HepG2 (cell line): ENCODE measurements around the gene TTC31. TPM values are rescaled to one million over a fixed set of nuclear protein-coding genes. Genes with fewer than 3 reads are reported as not detected.

Source experiments
- AKAP8 ChIP-seq: sonication (generic); formaldehyde crosslinking; IDR thresholded peaks from 2 replicates; pipeline ENCODE4 v1.5.1; 2020; ENCODE audit warnings: mild to moderate bottlenecking, missing genetic modification reagents
- CBX2 ChIP-seq, 2 experiments: fragments of 200-600 bp in 1 of 2; sonication (generic); formaldehyde crosslinking in 1 of 2; IDR thresholded peaks; 2 replicates each; pipeline versions ENCODE4 v1.7.0 to v1.8.1; 2018 to 2022; ENCODE audit warnings: low read depth in 2 of 2, low read length in 1 of 2, mild to moderate bottlenecking in 1 of 2, missing genetic modification reagents in 1 of 2
- EZH2 ChIP-seq: conservative IDR thresholded peaks from 2 replicates; pipeline ENCODE4 v1.6.1; 2012; ENCODE audit warnings: mild to moderate bottlenecking, low read depth, low read length, moderate library complexity
- FOXA3 ChIP-seq: IDR thresholded peaks from 2 replicates; pipeline ENCODE4 v1.6.1; 2016; ENCODE audit warnings: missing genetic modification reagents, missing compliant biosample characterization
- FOXJ3 ChIP-seq: sonication (generic); formaldehyde crosslinking; IDR thresholded peaks from 2 replicates; pipeline ENCODE4 v1.4.0; 2020; ENCODE audit warnings: missing genetic modification reagents, mild to moderate bottlenecking, borderline replicate concordance
- HIVEP1 ChIP-seq: sonication (generic); formaldehyde crosslinking; IDR thresholded peaks from 2 replicates; pipeline ENCODE4 v1.4.0; 2020; ENCODE audit warnings: mild to moderate bottlenecking, missing genetic modification reagents
- MAF1 ChIP-seq: sonication (generic); formaldehyde crosslinking; IDR thresholded peaks from 2 replicates; pipeline ENCODE4 v1.5.0; 2020; ENCODE audit warnings: missing genetic modification reagents, borderline replicate concordance
- MTF2 ChIP-seq: sonication (generic); formaldehyde crosslinking; IDR thresholded peaks from 2 replicates; pipeline ENCODE4 v1.5.0; 2020; ENCODE audit warnings: missing genetic modification reagents, borderline replicate concordance
- MYC ChIP-seq: sonication (generic); formaldehyde crosslinking; IDR thresholded peaks from 2 replicates; pipeline ENCODE4 v1.9.0; 2021; ENCODE audit warnings: missing genetic modification reagents, borderline replicate concordance
- SMAD3 ChIP-seq: sonication (generic); formaldehyde crosslinking; IDR thresholded peaks from 2 replicates; pipeline ENCODE4 v1.4.0; 2020; ENCODE audit warnings: missing genetic modification reagents
- ZEB1 ChIP-seq: IDR thresholded peaks from 2 replicates; pipeline ENCODE4 v1.6.1; 2012; ENCODE audit warnings: mild to moderate bottlenecking, low read depth, inconsistent platforms; ENCODE audit not compliant: insufficient replicate concordance
- ZFP82 ChIP-seq: sonication (generic); formaldehyde crosslinking; IDR thresholded peaks from 2 replicates; pipeline ENCODE4 v1.5.1; 2020; ENCODE audit warnings: mild to moderate bottlenecking, missing genetic modification reagents, borderline replicate concordance
- ZNF101 ChIP-seq: sonication (generic); formaldehyde crosslinking; IDR thresholded peaks from 2 replicates; pipeline ENCODE4 v1.4.0; 2020; ENCODE audit warnings: mild to moderate bottlenecking, low read depth, missing genetic modification reagents, borderline replicate concordance
- ZNF235 ChIP-seq: sonication (generic); formaldehyde crosslinking; IDR thresholded peaks from 2 replicates; pipeline ENCODE4 v1.8.1; 2023; ENCODE audit warnings: mild to moderate bottlenecking, missing genetic modification reagents, borderline replicate concordance
- ZNF354B ChIP-seq: sonication (generic); formaldehyde crosslinking; IDR thresholded peaks from 2 replicates; pipeline ENCODE4 v1.8.0; 2022; ENCODE audit warnings: mild to moderate bottlenecking, missing genetic modification reagents
- ZNF446 ChIP-seq: sonication (generic); formaldehyde crosslinking; IDR thresholded peaks from 2 replicates; pipeline ENCODE4 v1.5.0; 2020; ENCODE audit warnings: mild to moderate bottlenecking, missing genetic modification reagents
- ZNF788 ChIP-seq: sonication (generic); formaldehyde crosslinking; IDR thresholded peaks from 2 replicates; pipeline ENCODE4 v1.5.0; 2020; ENCODE audit warnings: mild to moderate bottlenecking, missing genetic modification reagents, borderline replicate concordance
- ZSCAN21 ChIP-seq: sonication (generic); formaldehyde crosslinking; IDR thresholded peaks from 2 replicates; pipeline ENCODE4 v1.8.0; 2022; ENCODE audit warnings: mild to moderate bottlenecking, missing genetic modification reagents, moderate library complexity, borderline replicate concordance
- polyA plus RNA-seq, 8 experiments: library from polyadenylated mRNA; depleted of rRNA in 3 of 8; stranded (reverse) in 7 of 8; unstranded in 1 of 8; fragments of >200 nt; fragmentation: Illumina TruSeq in 4 of 8; extraction: Trizol in 4 of 8; gene quantifications; 2 replicates each; pipeline versions ENCODE4 v1.2.1 to v1.2.3, GENCODE V29; 2011 to 2016; ENCODE audit warnings: low read depth in 4 of 8, missing spikeins in 1 of 8, mixed read lengths in 1 of 8; ENCODE audit not compliant: insufficient read depth in 1 of 8
- total RNA-seq, 5 experiments: library from RNA; depleted of rRNA; stranded (reverse); fragments of >200 nt; fragmentation: Illumina TruSeq; extraction: Trizol; gene quantifications; 2 replicates each; pipeline ENCODE4 v1.2.3, GENCODE V29; 2016; ENCODE audit warnings: low read depth in 1 of 5
- TF ChIP-seq, protein P1 (sequence below), 2 experiments: sonication (generic) in 1 of 2; formaldehyde crosslinking in 1 of 2; IDR thresholded peaks; 2 replicates each; pipeline versions ENCODE4 v1.4.0 to v1.6.1; 2018 to 2020; ENCODE audit warnings: missing genetic modification reagents in 2 of 2, borderline replicate concordance in 1 of 2, low read depth in 1 of 2, mild to moderate bottlenecking in 1 of 2, missing biosample characterization in 1 of 2
- TF ChIP-seq, protein P2 (sequence below): sonication (generic); formaldehyde crosslinking; IDR thresholded peaks from 2 replicates; pipeline ENCODE4 v1.5.0; 2020; ENCODE audit warnings: missing genetic modification reagents
- TF ChIP-seq, protein P3 (sequence below): sonication (generic); formaldehyde crosslinking; IDR thresholded peaks from 2 replicates; pipeline ENCODE4 v1.4.0; 2020; ENCODE audit warnings: mild to moderate bottlenecking, low read depth, missing genetic modification reagents
- TF ChIP-seq, protein P4 (sequence below): IDR thresholded peaks from 2 replicates; pipeline ENCODE4 v1.6.1; 2016

Gene TTC31
- total and polyA plus RNA-seq, 2 of the 13 experiments (the other 11 are each of a cell fraction or from before 2014, with no cell fraction given): 28.3 to 39.5 TPM

DNA sequence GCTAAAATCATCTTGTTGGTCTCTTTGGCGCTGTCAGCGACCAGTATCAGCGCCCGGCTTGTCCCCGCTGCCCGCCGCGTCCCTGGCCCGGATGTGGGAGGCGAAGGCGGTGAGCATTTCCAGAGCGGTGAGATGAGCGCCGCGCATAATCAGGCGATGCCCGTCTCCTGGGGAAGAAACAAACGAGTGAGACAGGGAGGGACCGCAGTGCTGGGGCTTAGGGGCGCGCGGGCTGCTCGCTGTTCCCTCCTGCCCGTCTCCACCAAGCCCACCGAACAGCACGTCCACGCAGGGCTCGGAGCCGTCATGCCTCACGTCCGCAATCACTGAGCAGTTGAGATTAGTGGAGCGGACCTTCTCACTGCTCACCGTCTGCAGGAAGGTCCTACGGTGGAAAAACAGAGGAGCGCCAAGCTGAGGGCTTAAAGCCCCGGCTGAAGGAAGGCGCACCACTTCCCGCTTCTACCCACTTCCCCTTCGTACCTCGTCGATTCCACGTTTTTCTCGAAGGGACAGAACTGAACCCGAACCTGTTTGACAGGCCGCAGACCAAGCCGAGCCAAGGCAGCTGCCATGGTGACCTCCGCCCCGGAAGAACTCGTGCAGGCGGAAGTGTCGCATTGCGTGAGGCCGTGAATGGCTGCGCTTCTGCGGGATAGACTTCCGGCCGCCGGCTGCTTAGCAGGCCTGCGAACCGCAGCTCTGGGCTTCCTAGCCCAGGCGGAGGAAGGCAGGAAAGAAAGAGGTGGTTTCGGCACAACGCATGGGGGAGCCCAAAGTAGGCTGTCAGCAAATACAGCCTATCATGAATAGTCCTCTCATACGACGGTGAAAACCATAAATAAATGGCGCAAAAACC is 10.6 kb upstream of the TTC31 start, which contains the start of gene MRPL53 (continued):
- TF ChIP-seq EZH2: no peak
- peak; percentile 98 for TF ChIP-seq ZSCAN21 (CRISPR knock-in tag)
- TF ChIP-seq MTF2 (CRISPR knock-in tag): peak; percentile 95
- peak; percentile 57; the same call in 1 of the 2 replicates for TF ChIP-seq ZNF354B (CRISPR knock-in tag)
- TF ChIP-seq, protein P1, sequence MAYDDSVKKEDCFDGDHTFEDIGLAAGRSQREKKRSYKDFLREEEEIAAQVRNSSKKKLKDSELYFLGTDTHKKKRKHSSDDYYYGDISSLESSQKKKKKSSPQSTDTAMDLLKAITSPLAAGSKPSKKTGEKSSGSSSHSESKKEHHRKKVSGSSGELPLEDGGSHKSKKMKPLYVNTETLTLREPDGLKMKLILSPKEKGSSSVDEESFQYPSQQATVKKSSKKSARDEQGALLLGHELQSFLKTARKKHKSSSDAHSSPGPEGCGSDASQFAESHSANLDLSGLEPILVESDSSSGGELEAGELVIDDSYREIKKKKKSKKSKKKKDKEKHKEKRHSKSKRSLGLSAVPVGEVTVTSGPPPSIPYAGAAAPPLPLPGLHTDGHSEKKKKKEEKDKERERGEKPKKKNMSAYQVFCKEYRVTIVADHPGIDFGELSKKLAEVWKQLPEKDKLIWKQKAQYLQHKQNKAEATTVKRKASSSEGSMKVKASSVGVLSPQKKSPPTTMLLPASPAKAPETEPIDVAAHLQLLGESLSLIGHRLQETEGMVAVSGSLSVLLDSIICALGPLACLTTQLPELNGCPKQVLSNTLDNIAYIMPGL (CRISPR knock-in tag; IDR thresholded peaks at IDR 0.05; ENCODE audit: borderline replicate concordance in 1 of 2, low read depth in 1 of 2): peak; percentile 89 to 96; a peak in 3 of 4 replicates
- TF ChIP-seq MAF1 (CRISPR knock-in tag): peak; percentile 94
- peak; percentile 98 for TF ChIP-seq ZNF788 (CRISPR knock-in tag)
- TF ChIP-seq CBX2 (IDR thresholded peaks at IDR 0.05; ENCODE audit: low read depth, low read length): no peak
- 0 out of 2 replicates have a peak, but pooled peaks have one; percentile 22 for TF ChIP-seq CBX2 (CRISPR knock-in tag; IDR thresholded peaks at IDR 0.05; ENCODE audit: low read depth)
- peak; percentile 70; the same call in 1 of the 2 replicates for TF ChIP-seq FOXA3 (CRISPR knock-in tag)
- TF ChIP-seq ZFP82 (CRISPR knock-in tag): peak; percentile 87; the same call in 1 of the 2 replicates
- TF ChIP-seq, protein P2, sequence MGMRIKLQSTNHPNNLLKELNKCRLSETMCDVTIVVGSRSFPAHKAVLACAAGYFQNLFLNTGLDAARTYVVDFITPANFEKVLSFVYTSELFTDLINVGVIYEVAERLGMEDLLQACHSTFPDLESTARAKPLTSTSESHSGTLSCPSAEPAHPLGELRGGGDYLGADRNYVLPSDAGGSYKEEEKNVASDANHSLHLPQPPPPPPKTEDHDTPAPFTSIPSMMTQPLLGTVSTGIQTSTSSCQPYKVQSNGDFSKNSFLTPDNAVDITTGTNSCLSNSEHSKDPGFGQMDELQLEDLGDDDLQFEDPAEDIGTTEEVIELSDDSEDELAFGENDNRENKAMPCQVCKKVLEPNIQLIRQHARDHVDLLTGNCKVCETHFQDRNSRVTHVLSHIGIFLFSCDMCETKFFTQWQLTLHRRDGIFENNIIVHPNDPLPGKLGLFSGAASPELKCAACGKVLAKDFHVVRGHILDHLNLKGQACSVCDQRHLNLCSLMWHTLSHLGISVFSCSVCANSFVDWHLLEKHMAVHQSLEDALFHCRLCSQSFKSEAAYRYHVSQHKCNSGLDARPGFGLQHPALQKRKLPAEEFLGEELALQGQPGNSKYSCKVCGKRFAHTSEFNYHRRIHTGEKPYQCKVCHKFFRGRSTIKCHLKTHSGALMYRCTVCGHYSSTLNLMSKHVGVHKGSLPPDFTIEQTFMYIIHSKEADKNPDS (CRISPR knock-in tag): peak; percentile 96
- peak; percentile 100 for TF ChIP-seq AKAP8 (CRISPR knock-in tag)
- TF ChIP-seq ZNF235 (CRISPR knock-in tag): peak; percentile 93
- TF ChIP-seq, protein P3, sequence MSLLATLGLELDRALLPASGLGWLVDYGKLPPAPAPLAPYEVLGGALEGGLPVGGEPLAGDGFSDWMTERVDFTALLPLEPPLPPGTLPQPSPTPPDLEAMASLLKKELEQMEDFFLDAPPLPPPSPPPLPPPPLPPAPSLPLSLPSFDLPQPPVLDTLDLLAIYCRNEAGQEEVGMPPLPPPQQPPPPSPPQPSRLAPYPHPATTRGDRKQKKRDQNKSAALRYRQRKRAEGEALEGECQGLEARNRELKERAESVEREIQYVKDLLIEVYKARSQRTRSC: peak; percentile 97
- 0 out of 2 replicates have a peak, but pooled peaks have one; percentile 77 for TF ChIP-seq ZNF101
- peak; percentile 82 for TF ChIP-seq SMAD3
- peak; percentile 66; the same call in 1 of the 2 replicates for TF ChIP-seq FOXJ3
- TF ChIP-seq, protein P4, sequence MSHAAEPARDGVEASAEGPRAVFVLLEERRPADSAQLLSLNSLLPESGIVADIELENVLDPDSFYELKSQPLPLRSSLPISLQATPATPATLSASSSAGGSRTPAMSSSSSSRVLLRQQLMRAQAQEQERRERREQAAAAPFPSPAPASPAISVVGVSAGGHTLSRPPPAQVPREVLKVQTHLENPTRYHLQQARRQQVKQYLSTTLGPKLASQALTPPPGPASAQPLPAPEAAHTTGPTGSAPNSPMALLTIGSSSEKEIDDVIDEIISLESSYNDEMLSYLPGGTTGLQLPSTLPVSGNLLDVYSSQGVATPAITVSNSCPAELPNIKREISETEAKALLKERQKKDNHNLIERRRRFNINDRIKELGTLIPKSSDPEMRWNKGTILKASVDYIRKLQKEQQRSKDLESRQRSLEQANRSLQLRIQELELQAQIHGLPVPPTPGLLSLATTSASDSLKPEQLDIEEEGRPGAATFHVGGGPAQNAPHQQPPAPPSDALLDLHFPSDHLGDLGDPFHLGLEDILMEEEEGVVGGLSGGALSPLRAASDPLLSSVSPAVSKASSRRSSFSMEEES: peak; percentile 77
- 0 out of 2 replicates have a peak, but pooled peaks have one; percentile 57 for TF ChIP-seq ZNF446 (CRISPR knock-in tag)
- peak; percentile 95 for TF ChIP-seq HIVEP1 (CRISPR knock-in tag)
- peak; percentile 85; the same call in 1 of the 2 replicates for TF ChIP-seq MYC (CRISPR knock-in tag)
- TF ChIP-seq ZEB1: peak; percentile 81
